ENCODE data around the gene OGG1. TPM values are rescaled to one million over a fixed set of nuclear protein-coding genes. Genes with fewer than 3 reads are reported as not detected.

Gene OGG1
- total RNA-seq, 6 experiments from 2014 or later, result 12.3 to 27.8 (median 15.7) TPM

DNA sequence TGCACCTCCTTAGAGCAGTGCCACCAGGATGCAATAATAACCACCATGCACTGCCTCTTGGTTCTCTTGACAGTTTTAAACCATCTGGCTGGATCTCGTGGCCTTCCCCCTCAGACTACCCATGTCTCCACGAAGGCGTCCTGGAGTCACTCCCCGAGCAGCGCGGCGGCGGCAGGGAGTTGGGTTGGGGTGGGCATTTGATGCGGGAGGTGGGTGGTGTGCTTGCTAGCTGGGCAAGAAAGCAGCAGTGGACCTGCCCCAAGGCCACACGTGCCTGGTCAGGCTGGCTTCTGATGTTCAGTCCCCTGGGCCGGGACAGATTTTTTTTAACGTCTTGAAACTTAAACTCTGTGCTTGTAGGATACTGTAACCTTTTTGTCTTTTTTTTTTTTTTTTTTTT is 56.4 kb downstream of the OGG1 start:
- H3K36me3 ChIP-seq, result peaks cover 6 to 55% (median 32%) of the 10 kb centered on the region in 4 donors
- no peak for ATAC-seq
- no peaks in the 10 kb centered on the region for H3K27me3 ChIP-seq

More for the DNA sequence above, 56.4 kb downstream of the OGG1 start:
- intact Hi-C loops (cut with DNase I), result no loop called here
- no peak overlapping the region for H3K27ac ChIP-seq
- WGBS (ENCODE audit: insufficient coverage, low coverage, low lambda C conversion rate, missing lambda C conversion rate), result 83% methylated on average over 3 of the region's 12 CpGs
- H3K4me3 ChIP-seq, result no peak overlapping the region
- no peaks in the 10 kb centered on the region for H3K9me3 ChIP-seq
- TF ChIP-seq POLR2A (IDR thresholded peaks at IDR 0.05), result no peak
- TF ChIP-seq, protein P1, sequence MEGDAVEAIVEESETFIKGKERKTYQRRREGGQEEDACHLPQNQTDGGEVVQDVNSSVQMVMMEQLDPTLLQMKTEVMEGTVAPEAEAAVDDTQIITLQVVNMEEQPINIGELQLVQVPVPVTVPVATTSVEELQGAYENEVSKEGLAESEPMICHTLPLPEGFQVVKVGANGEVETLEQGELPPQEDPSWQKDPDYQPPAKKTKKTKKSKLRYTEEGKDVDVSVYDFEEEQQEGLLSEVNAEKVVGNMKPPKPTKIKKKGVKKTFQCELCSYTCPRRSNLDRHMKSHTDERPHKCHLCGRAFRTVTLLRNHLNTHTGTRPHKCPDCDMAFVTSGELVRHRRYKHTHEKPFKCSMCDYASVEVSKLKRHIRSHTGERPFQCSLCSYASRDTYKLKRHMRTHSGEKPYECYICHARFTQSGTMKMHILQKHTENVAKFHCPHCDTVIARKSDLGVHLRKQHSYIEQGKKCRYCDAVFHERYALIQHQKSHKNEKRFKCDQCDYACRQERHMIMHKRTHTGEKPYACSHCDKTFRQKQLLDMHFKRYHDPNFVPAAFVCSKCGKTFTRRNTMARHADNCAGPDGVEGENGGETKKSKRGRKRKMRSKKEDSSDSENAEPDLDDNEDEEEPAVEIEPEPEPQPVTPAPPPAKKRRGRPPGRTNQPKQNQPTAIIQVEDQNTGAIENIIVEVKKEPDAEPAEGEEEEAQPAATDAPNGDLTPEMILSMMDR (IDR thresholded peaks at IDR 0.05), result no peak
- H3K4me1 ChIP-seq, result no peaks in the 10 kb centered on the region
- DNase-seq, result no peak

Other genes with a start within 250 kb of the OGG1 start
- under 1 TPM in 1 of 6 experiments, not detected in 5; 0.07 TPM for gene LHFPL4, start 196.1 kb upstream of the OGG1 start, total RNA-seq
- 10 to 100 TPM; 15.8 to 20.0 (median 18.8) TPM for gene MTMR14, start 100.4 kb upstream of the OGG1 start, total RNA-seq
- gene CPNE9, start 46.1 kb upstream of the OGG1 start, total RNA-seq, result not detected
- 1 to 10 TPM; 3.5 to 5.4 (median 5.1) TPM for gene BRPF1, start 18.2 kb upstream of the OGG1 start, total RNA-seq
- 10 to 100 TPM; 10.8 to 33.4 (median 24.5) TPM for gene CAMK1, start 20.0 kb downstream of the OGG1 start, total RNA-seq
- 10 to 100 TPM; 24.6 to 43.8 (median 28.1) TPM for gene TADA3, start 42.5 kb downstream of the OGG1 start, total RNA-seq
- gene ARPC4, start 43.1 kb downstream of the OGG1 start, total RNA-seq, result 10 to 100 TPM; 42.0 to 80.3 (median 57.3) TPM
- gene TTLL3, start 60.3 kb downstream of the OGG1 start, total RNA-seq, result 10 to 100 TPM in 3 of 6 experiments, 1 to 10 TPM in 3; 4.5 to 11.0 (median 8.6) TPM
- gene RPUSD3, start 94.1 kb downstream of the OGG1 start, total RNA-seq, result 10 to 100 TPM; 15.8 to 34.6 (median 22.4) TPM
- gene CIDEC, start 130.3 kb downstream of the OGG1 start, total RNA-seq, result 100 to 1,000 TPM in 1 of 6 experiments, 10 to 100 TPM in 1, 1 to 10 TPM in 4; 1.0 to 101 (median 2.7) TPM
- gene JAGN1, start 140.7 kb downstream of the OGG1 start, total RNA-seq, result 10 to 100 TPM; 20.5 to 40.6 (median 26.5) TPM
- gene IL17RE, start 152.9 kb downstream of the OGG1 start, total RNA-seq, result 1 to 10 TPM; 1.1 to 4.6 (median 2.2) TPM
- 10 to 100 TPM; 19.5 to 53.4 (median 40.1) TPM for gene IL17RC, start 167.1 kb downstream of the OGG1 start, total RNA-seq
- 10 to 100 TPM; 22.4 to 43.5 (median 30.5) TPM for gene CRELD1, start 183.9 kb downstream of the OGG1 start, total RNA-seq
- gene PRRT3, start 202.5 kb downstream of the OGG1 start, total RNA-seq, result under 1 TPM; 0.19 to 0.92 (median 0.35) TPM
- gene EMC3, start 236.9 kb downstream of the OGG1 start, total RNA-seq, result 10 to 100 TPM; 37.3 to 67.9 (median 51.2) TPM

Measured in right lobe of liver (tissue), 6 donors.